Type B pancreatic cell (in vitro differentiated cells): ENCODE measurements around the gene ODC1. TPM values are rescaled to one million over a fixed set of nuclear protein-coding genes. Genes with fewer than 3 reads are reported as not detected.
"Not testable (repeated sequence)": the region's sequence is repeated elsewhere in the genome, so short reads cannot be mapped to it uniquely, and the experiment has no call there.

Experiments
- DNase-seq: peaks from one replicate; pipeline ENCODE4 v3.0.0; 2021; ENCODE audit warnings: mixed read lengths; ENCODE audit not compliant: unreplicated experiment; ENCODE audit errors: extremely low spot score
- H3K27ac Mint-ChIP-seq: 2 replicates; pipeline ENCODE4 v1.8.0; 2021; ENCODE audit warnings: mild to moderate bottlenecking, mixed read lengths
- H3K27me3 Mint-ChIP-seq: 2 replicates; pipeline ENCODE4 v1.8.0; 2021; ENCODE audit warnings: mixed read lengths
- H3K36me3 Mint-ChIP-seq: 2 replicates; pipeline ENCODE4 v1.8.0; 2021; ENCODE audit warnings: mixed read lengths
- H3K4me1 Mint-ChIP-seq: one replicate; pipeline ENCODE4 v1.8.0; 2021; ENCODE audit warnings: mixed read lengths; ENCODE audit not compliant: unreplicated experiment
- H3K4me3 Mint-ChIP-seq: 2 replicates; pipeline ENCODE4 v1.8.0; 2021; ENCODE audit warnings: mild to moderate bottlenecking, mixed read lengths
- H3K9me3 Mint-ChIP-seq: 2 replicates; pipeline ENCODE4 v1.8.0; 2021; ENCODE audit warnings: mixed read lengths
- CTCF ChIP-seq: fragments of 200-600 bp; sonication (generic); conservative IDR thresholded peaks from 2 replicates; pipeline ENCODE4 v1.5.0; 2021; ENCODE audit warnings: antibody characterized with exemption, mild to moderate bottlenecking
- total RNA-seq: library from RNA; stranded (reverse); gene quantifications from 2 replicates; pipeline ENCODE4 v1.2.1, GENCODE V29; 2021; ENCODE audit warnings: low replicate concordance

The ODC1 gene
- total RNA-seq, 1 donor from 2014 or later: 135 TPM

GRCh38 chr2:10465910-10466309 is 17.8 kb upstream of the ODC1 start:
- no peaks in the 10 kb centered on the region for H3K9me3 Mint-ChIP-seq
- H3K36me3 Mint-ChIP-seq: no peaks in the 10 kb centered on the region
- no peak overlapping the region for H3K4me3 Mint-ChIP-seq
- H3K27me3 Mint-ChIP-seq: peaks cover 4% of the 10 kb centered on the region
- H3K27ac Mint-ChIP-seq: no peak overlapping the region
- TF ChIP-seq CTCF: no peak
- H3K4me1 Mint-ChIP-seq: no peaks in the 10 kb centered on the region
- DNase-seq: no peak

DNA sequence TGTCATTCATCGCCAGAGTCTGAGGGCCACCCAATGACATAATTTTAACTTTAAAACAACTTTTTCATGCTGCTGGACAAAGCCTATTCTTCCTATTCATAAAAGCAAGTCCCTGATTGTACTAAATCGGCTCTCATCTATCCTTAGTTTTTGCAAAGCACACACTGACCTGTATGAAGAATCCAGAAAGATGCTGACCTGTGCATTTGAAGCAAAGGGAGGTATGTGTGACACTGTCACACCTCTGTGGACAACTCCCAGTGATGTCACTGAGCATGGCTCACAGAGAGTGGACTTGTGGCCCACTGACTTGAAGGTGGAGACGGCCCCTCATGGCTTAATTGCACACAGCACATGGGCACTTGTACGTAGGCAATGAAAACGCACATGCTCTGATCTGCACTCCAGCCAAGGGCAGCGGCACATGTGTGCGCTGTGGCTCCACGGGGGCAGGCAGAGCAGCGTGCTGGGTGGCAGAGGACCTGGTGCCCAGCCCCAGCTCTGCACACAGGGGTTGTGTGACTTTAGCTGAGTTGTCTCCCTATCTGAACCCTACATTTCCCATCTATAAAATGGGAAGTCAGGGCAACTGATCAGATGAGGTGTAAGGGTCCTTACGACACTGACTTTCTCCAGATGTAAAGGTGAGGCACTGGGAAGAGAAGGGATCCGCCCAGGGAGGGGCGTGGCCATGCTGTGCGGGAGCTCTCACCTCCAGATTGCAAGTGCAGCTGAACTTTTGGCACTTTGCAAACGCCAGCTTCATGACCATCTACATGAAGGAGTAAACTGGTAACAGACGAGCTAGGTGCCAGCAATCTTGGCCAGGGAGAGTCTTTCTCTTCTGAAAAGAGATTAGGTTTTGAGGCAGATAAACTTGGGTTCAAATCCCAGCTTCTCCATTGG is 14.3 kb upstream of the ODC1 start:
- Mint-ChIP-seq H3K4me1 (no peaks in the 10 kb centered on the region), H3K27ac (no peak overlapping the region), H3K36me3 (no peaks in the 10 kb centered on the region), H3K4me3 (no peak overlapping the region), H3K27me3 (peaks cover 10% of the 10 kb centered on the region), H3K9me3 (no peaks in the 10 kb centered on the region)
- TF ChIP-seq CTCF: no peak
- DNase-seq: no peak

DNA sequence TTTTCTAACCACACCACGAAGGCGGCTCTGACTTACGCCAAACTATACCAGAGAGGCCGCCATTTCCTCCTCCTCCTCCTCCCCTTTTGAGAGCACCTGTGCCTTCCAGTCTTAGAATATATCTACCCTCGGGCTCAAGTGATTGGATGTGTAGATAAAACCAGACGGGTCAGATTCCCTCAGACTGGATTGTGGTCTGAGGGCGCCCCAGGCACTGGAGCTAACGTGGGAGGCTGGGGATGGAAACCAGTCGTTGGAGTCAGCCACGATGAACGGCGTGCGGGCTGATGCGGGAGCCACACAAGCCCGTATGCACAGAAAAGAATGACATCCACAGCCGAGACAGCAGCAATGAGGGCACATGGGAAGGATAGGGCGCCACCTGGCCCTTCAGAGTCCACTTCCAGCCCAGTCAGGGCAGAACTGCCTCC is 12.3 kb upstream of the ODC1 start:
- no peaks in the 10 kb centered on the region for H3K36me3 Mint-ChIP-seq
- H3K9me3 Mint-ChIP-seq: no peaks in the 10 kb centered on the region
- TF ChIP-seq CTCF: no peak
- no peak overlapping the region for H3K4me3 Mint-ChIP-seq
- H3K27ac Mint-ChIP-seq: peak overlapping the region; percentile 9
- H3K4me1 Mint-ChIP-seq: no peaks in the 10 kb centered on the region
- DNase-seq: no peak
- H3K27me3 Mint-ChIP-seq: peaks cover 14% of the 10 kb centered on the region

GRCh38 chr2:10457846-10458598 is 9.9 kb upstream of the ODC1 start:
- Mint-ChIP-seq H3K4me1 (peaks cover 5% of the 10 kb centered on the region), H3K27ac (no peak overlapping the region), H3K36me3 (no peaks in the 10 kb centered on the region), H3K9me3 (no peaks in the 10 kb centered on the region), H3K4me3 (no peak overlapping the region), H3K27me3 (peaks cover 24% of the 10 kb centered on the region)
- no peak for TF ChIP-seq CTCF
- no peak for DNase-seq

DNA sequence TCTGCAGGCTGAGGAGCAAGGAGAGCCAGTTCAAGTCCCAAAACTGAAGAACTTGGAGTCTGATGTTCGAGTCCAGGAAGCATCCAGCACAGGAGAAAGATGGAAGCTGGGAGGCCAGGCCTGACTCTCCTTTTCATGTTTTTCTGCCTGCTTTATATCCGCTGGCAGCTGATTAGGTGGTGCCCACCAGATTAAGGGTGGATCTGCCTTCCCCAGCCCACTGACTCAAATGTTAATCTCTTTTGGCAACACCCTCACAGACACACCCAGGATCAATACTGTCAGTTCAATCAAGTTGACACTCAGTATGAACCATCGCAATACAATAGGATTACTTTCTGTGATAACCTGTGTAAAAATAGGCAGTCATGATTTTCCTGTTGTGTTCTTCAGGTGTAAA is 9.1 kb upstream of the ODC1 start:
- not testable (repeated sequence) for H3K27ac Mint-ChIP-seq, DNase-seq, H3K36me3 Mint-ChIP-seq, H3K4me3 Mint-ChIP-seq, H3K9me3 Mint-ChIP-seq, H3K4me1 Mint-ChIP-seq
- H3K27me3 Mint-ChIP-seq: peaks cover 25% of the 10 kb centered on the region

- no peak for TF ChIP-seq CTCF
- no peak overlapping the region for H3K27ac Mint-ChIP-seq
- peaks cover 21% of the 10 kb centered on the region for H3K27me3 Mint-ChIP-seq
Observed at GRCh38 chr2:10454505-10454904, 6.4 kb upstream of the ODC1 start.

More at GRCh38 chr2:10454505-10454904, 6.4 kb upstream of the ODC1 start:
- Mint-ChIP-seq H3K4me1 (peaks cover 5% of the 10 kb centered on the region), H3K4me3 (no peak overlapping the region), H3K9me3 (no peaks in the 10 kb centered on the region), H3K36me3 (no peaks in the 10 kb centered on the region)
- no peak for DNase-seq
